H9 (cell line): ENCODE results near the gene FAT1. TPM values are rescaled to one million over a fixed set of nuclear protein-coding genes. Genes with fewer than 3 reads are reported as not detected.

ENCODE experiments used
- DNase-seq: peaks from one replicate; pipeline ENCODE4 v3.0.0-alpha.2; 2017
- H2AFZ ChIP-seq: one replicate; pipeline ENCODE4 v1.6.1; 2013; ENCODE audit warnings: mild to moderate bottlenecking, low read length, control low read depth, moderate library complexity
- H2AK5ac ChIP-seq: 2 replicates; pipeline ENCODE4 v1.6.1; 2013; ENCODE audit warnings: low read length, control low read depth, mixed read lengths; ENCODE audit not compliant: insufficient read length
- H2BK120ac ChIP-seq: one replicate; pipeline ENCODE4 v1.6.1; 2013; ENCODE audit warnings: low read depth, mild to moderate bottlenecking, low read length, control low read depth, inconsistent platforms; ENCODE audit not compliant: poor library complexity, severe bottlenecking
- H2BK12ac ChIP-seq: 2 replicates; pipeline ENCODE4 v1.6.1; 2013; ENCODE audit warnings: low read length, control low read depth, mixed read lengths, low read depth; ENCODE audit not compliant: insufficient read length
- H2BK15ac ChIP-seq: 2 replicates; pipeline ENCODE4 v1.6.1; 2013; ENCODE audit warnings: low read depth, low read length, control low read depth
- H2BK20ac ChIP-seq: one replicate; pipeline ENCODE4 v1.6.1; 2013; ENCODE audit warnings: low read depth, mild to moderate bottlenecking, low read length, control low read depth, inconsistent platforms; ENCODE audit not compliant: poor library complexity, severe bottlenecking
- H2BK5ac ChIP-seq: 2 replicates; pipeline ENCODE4 v1.6.1; 2013; ENCODE audit warnings: low read length, control low read depth, mixed read lengths; ENCODE audit not compliant: insufficient read length
- H3K14ac ChIP-seq: 2 replicates; pipeline ENCODE4 v1.6.1; 2013; ENCODE audit warnings: low read length, control low read depth; ENCODE audit not compliant: insufficient read depth
- H3K18ac ChIP-seq: 2 replicates; pipeline ENCODE4 v1.6.1; 2013; ENCODE audit warnings: low read depth, mild to moderate bottlenecking, mixed read lengths, low read length, control low read depth; ENCODE audit not compliant: insufficient read length
- H3K23ac ChIP-seq: 2 replicates; pipeline ENCODE4 v1.6.1; 2013; ENCODE audit warnings: low read length, control low read depth, mixed read lengths, low read depth; ENCODE audit not compliant: insufficient read length
- H3K23me2 ChIP-seq: 2 replicates; pipeline ENCODE4 v1.6.1; 2013; ENCODE audit warnings: low read depth, mild to moderate bottlenecking, mixed read lengths, low read length, control low read depth; ENCODE audit not compliant: insufficient read length, poor library complexity, severe bottlenecking
- H3K27ac ChIP-seq: 2 replicates; pipeline ENCODE4 v1.5.1; 2013; ENCODE audit warnings: low read length, control low read depth, mixed read lengths, low read depth; ENCODE audit not compliant: insufficient read length
- H3K27me3 ChIP-seq: 2 replicates; pipeline ENCODE4 v1.6.1; 2013; ENCODE audit warnings: low read length, control low read depth, inconsistent platforms; ENCODE audit not compliant: insufficient read depth
- H3K4ac ChIP-seq: 2 replicates; pipeline ENCODE4 v1.6.1; 2013; ENCODE audit warnings: low read depth, mild to moderate bottlenecking, control low read depth, inconsistent platforms, low read length, moderate library complexity
- H3K4me1 ChIP-seq: 2 replicates; pipeline ENCODE4 v1.6.1; 2013; ENCODE audit warnings: low read length, control low read depth, inconsistent platforms; ENCODE audit not compliant: insufficient read depth
- H3K4me2 ChIP-seq: 2 replicates; pipeline ENCODE4 v1.6.1; 2013; ENCODE audit warnings: low read length, control low read depth, mixed read lengths; ENCODE audit not compliant: insufficient read length, insufficient read depth
- H3K56ac ChIP-seq: 2 replicates; pipeline ENCODE4 v1.6.1; 2013; ENCODE audit warnings: low read depth, mild to moderate bottlenecking, mixed read lengths, low read length, control low read depth; ENCODE audit not compliant: insufficient read length
- H3K79me1 ChIP-seq: 2 replicates; pipeline ENCODE4 v1.6.1; 2013; ENCODE audit warnings: low read depth, mild to moderate bottlenecking, moderate library complexity, low read length, control low read depth, inconsistent platforms; ENCODE audit not compliant: insufficient read depth, poor library complexity, severe bottlenecking
- H3K79me2 ChIP-seq: 2 replicates; pipeline ENCODE4 v1.6.1; 2013; ENCODE audit warnings: low read length, control low read depth, inconsistent platforms; ENCODE audit not compliant: insufficient read depth
- H3K9ac ChIP-seq: 2 replicates; pipeline ENCODE4 v1.6.1; 2013; ENCODE audit warnings: low read length, control low read depth, mixed read lengths; ENCODE audit not compliant: insufficient read length; ENCODE audit errors: extremely low read depth
- H3K9me3 ChIP-seq: one replicate; pipeline ENCODE4 v1.6.1; 2013; ENCODE audit warnings: low read depth, low read length, inconsistent platforms; ENCODE audit not compliant: control insufficient read depth
- H3T11ph ChIP-seq: one replicate; pipeline ENCODE4 v1.6.1; 2013; ENCODE audit warnings: mild to moderate bottlenecking, low read length, control low read depth, inconsistent platforms
- H4K20me1 ChIP-seq: one replicate; pipeline ENCODE4 v1.6.1; 2013; ENCODE audit not compliant: control insufficient read depth, insufficient read length, insufficient read depth
- H4K5ac ChIP-seq: 2 replicates; pipeline ENCODE4 v1.6.1; 2013; ENCODE audit warnings: low read depth, mild to moderate bottlenecking, mixed read lengths, low read length, control low read depth; ENCODE audit not compliant: insufficient read length
- H4K8ac ChIP-seq: replicated peaks from 2 replicates; pipeline ENCODE4 v1.6.1; 2013; ENCODE audit warnings: low read length, control low read depth, mixed read lengths, low read depth; ENCODE audit not compliant: insufficient read length
- H4K91ac ChIP-seq: 2 replicates; pipeline ENCODE4 v1.6.1; 2013; ENCODE audit warnings: low read depth, mild to moderate bottlenecking, moderate library complexity, mixed read lengths, low read length, control low read depth; ENCODE audit not compliant: insufficient read length
- H3K27ac Mint-ChIP-seq, 3 experiments: 2 replicates in 2 of 3; 3 replicates in 1 of 3; pipeline ENCODE4 v1.8.0; 2020 to 2021; ENCODE audit warnings: mixed read lengths in 3 of 3, mild to moderate bottlenecking in 1 of 3, moderate library complexity in 1 of 3
- H3K27me3 Mint-ChIP-seq: 2 replicates; pipeline ENCODE4 v1.8.0; 2021; ENCODE audit warnings: low read depth, mild to moderate bottlenecking, moderate library complexity, mixed read lengths
- H3K36me3 Mint-ChIP-seq, 3 experiments: 2 replicates in 2 of 3; 3 replicates in 1 of 3; pipeline ENCODE4 v1.8.0; 2020 to 2021; ENCODE audit warnings: low read depth in 3 of 3, mixed read lengths in 3 of 3; ENCODE audit not compliant: insufficient read depth in 1 of 3
- H3K4me1 Mint-ChIP-seq, 2 experiments: 2 replicates each; pipeline ENCODE4 v1.8.0; 2020; ENCODE audit warnings: mixed read lengths in 2 of 2
- H3K4me3 Mint-ChIP-seq, 2 experiments: 2 replicates in 1 of 2; 3 replicates in 1 of 2; pipeline ENCODE4 v1.8.0; 2020 to 2021; ENCODE audit warnings: mild to moderate bottlenecking in 2 of 2, mixed read lengths in 2 of 2, moderate library complexity in 1 of 2
- H3K9me3 Mint-ChIP-seq, 2 experiments: 2 replicates in 1 of 2; 3 replicates in 1 of 2; pipeline ENCODE4 v1.8.0; 2020; ENCODE audit warnings: mild to moderate bottlenecking in 2 of 2, mixed read lengths in 2 of 2, moderate library complexity in 1 of 2
- WGBS: extraction: QIAGEN DNeasy Blood & Tissue Kit; methylation state at CpG from one replicate; pipeline ENCODE4 v1.1.7; 2013; ENCODE audit warnings: missing lambda C conversion rate, low lambda C conversion rate, mixed read lengths; ENCODE audit not compliant: insufficient read length; ENCODE audit errors: extremely low coverage; 5-methylcytosine and 5-hydroxymethylcytosine counted together
- total RNA-seq: library from RNA; stranded (reverse); gene quantifications from 2 replicates; pipeline ENCODE4 v1.2.1, GENCODE V29; 2021
- TF ChIP-seq, protein P1 (sequence below): fragments of 200-600 bp; sonication (generic); conservative IDR thresholded peaks from 3 replicates; pipeline ENCODE4 v1.8.0; 2021; ENCODE audit warnings: antibody characterized with exemption, mild to moderate bottlenecking

The FAT1 gene
- total RNA-seq, 1 experiment from 2014 or later, result 173 TPM

- Histone ChIP-seq H2BK5ac (no peak overlapping the region), H3K4me2 (no peak overlapping the region), H3K9ac (no peak overlapping the region), H3K56ac (no peak overlapping the region), H3K4ac (no peak overlapping the region), H3K23ac (no peak overlapping the region), H4K91ac (no peak overlapping the region), H3K27me3 (no peaks in the 10 kb centered on the region), H3K79me2 (no peaks in the 10 kb centered on the region), H3K79me1 (no peaks in the 10 kb centered on the region), H2BK20ac (no peak overlapping the region), H2BK12ac (no peak overlapping the region), H4K20me1 (no peaks in the 10 kb centered on the region), H3K4me1 (no peaks in the 10 kb centered on the region), H3K23me2 (no peaks in the 10 kb centered on the region), H2AK5ac (no peak overlapping the region), H3K14ac (no peak overlapping the region), H2BK15ac (no peak overlapping the region), H3K27ac (no peak overlapping the region), H3K18ac (no peak overlapping the region), H2BK120ac (no peak overlapping the region), H4K5ac (no peak overlapping the region), H3K9me3 (no peaks in the 10 kb centered on the region), H3T11ph (no peak overlapping the region), H4K8ac (no peak overlapping the region), H2AFZ (no peak overlapping the region)
- no peak for DNase-seq
- no peak overlapping the region for H3K27ac Mint-ChIP-seq
- TF ChIP-seq, protein P1, sequence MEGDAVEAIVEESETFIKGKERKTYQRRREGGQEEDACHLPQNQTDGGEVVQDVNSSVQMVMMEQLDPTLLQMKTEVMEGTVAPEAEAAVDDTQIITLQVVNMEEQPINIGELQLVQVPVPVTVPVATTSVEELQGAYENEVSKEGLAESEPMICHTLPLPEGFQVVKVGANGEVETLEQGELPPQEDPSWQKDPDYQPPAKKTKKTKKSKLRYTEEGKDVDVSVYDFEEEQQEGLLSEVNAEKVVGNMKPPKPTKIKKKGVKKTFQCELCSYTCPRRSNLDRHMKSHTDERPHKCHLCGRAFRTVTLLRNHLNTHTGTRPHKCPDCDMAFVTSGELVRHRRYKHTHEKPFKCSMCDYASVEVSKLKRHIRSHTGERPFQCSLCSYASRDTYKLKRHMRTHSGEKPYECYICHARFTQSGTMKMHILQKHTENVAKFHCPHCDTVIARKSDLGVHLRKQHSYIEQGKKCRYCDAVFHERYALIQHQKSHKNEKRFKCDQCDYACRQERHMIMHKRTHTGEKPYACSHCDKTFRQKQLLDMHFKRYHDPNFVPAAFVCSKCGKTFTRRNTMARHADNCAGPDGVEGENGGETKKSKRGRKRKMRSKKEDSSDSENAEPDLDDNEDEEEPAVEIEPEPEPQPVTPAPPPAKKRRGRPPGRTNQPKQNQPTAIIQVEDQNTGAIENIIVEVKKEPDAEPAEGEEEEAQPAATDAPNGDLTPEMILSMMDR, result no peak
- no CpG with 5 or more reads among the region's 2 CpGs for WGBS
- no peak overlapping the region for H3K4me3 Mint-ChIP-seq
- peaks cover 0 to 21% (median 3%) of the 10 kb centered on the region in 3 experiments; a peak in 4 of 7 replicates for H3K36me3 Mint-ChIP-seq
- peaks cover 6 to 20% of the 10 kb centered on the region in 2 experiments; a peak in 4 of 5 replicates for H3K9me3 Mint-ChIP-seq
- H3K27me3 Mint-ChIP-seq, result peaks cover 5% of the 10 kb centered on the region
- peaks cover 0 to 2% of the 10 kb centered on the region in 2 experiments; a peak in 1 of 4 replicates for H3K4me1 Mint-ChIP-seq
These were observed 180.4 kb downstream of the FAT1 start for GRCh38 chr4:186543206-186543605.
